GM12873 (cell line): ENCODE measurements around the gene TPM2.

ENCODE experiments used
- TF ChIP-seq, protein P1 (sequence below): IDR thresholded peaks from 2 replicates; pipeline ENCODE4 v1.5.1; 2012; ENCODE audit warnings: low read depth, mild to moderate bottlenecking, moderate library complexity, low read length, control low read depth; ENCODE audit not compliant: insufficient read depth; ENCODE audit errors: missing control alignments

The TPM2 gene

DNA sequence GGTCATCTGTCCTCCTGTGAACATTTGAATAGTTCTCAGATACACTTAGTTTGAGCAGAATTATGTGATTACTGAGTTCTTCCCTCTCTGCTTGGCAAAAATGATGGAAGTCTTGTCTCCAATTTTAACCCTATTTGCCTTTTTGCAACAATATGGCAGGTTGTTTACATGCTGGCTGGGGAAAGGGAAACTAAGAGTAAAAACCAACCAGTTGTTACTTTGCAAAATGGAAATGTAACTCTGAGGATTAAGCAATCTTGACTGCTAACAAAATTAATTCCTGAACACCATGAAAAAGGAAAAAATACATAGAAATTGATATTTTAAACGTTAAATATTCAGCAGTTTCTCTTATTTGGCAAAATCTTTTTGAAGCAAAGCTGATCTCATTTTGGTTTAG is 50.1 kb downstream of the TPM2 start:
- TF ChIP-seq, protein P1, sequence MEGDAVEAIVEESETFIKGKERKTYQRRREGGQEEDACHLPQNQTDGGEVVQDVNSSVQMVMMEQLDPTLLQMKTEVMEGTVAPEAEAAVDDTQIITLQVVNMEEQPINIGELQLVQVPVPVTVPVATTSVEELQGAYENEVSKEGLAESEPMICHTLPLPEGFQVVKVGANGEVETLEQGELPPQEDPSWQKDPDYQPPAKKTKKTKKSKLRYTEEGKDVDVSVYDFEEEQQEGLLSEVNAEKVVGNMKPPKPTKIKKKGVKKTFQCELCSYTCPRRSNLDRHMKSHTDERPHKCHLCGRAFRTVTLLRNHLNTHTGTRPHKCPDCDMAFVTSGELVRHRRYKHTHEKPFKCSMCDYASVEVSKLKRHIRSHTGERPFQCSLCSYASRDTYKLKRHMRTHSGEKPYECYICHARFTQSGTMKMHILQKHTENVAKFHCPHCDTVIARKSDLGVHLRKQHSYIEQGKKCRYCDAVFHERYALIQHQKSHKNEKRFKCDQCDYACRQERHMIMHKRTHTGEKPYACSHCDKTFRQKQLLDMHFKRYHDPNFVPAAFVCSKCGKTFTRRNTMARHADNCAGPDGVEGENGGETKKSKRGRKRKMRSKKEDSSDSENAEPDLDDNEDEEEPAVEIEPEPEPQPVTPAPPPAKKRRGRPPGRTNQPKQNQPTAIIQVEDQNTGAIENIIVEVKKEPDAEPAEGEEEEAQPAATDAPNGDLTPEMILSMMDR, result no peak

DNA sequence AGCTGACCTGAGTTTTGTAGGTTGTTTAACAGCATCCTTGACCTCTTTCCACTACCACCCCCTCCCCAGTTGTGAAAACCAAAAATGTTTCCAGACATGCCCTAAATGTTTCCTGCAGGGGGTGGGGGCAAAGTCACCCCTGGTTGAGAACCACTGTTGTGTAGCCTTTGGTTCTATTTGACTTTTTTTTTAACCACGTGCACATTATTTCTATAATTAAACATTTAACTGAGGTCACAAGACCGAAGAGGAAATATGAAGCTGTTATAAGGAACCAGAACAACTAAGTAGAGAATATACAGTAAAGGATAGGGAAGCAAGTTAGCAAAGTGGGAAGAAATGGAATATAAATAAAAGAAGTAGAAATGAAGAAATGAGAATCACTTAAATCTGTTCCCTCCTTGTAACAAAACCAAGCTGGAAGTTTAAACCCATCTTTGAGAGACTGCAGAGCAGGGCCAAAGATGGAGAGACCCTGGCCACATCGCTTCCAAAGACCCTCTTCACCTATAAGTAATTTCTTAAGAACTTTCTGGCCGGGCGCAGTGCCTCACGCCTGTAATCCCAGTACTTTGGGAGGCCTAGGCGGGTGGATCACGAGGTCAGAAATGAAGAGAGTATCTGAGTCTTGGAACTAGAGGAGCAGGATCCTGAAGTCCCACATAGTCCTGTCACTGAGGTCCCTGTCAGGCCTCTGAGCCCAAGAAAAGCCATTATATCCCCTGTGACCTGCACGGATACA is 53.4 kb downstream of the TPM2 start:
- TF ChIP-seq, protein P1, result no peak

DNA sequence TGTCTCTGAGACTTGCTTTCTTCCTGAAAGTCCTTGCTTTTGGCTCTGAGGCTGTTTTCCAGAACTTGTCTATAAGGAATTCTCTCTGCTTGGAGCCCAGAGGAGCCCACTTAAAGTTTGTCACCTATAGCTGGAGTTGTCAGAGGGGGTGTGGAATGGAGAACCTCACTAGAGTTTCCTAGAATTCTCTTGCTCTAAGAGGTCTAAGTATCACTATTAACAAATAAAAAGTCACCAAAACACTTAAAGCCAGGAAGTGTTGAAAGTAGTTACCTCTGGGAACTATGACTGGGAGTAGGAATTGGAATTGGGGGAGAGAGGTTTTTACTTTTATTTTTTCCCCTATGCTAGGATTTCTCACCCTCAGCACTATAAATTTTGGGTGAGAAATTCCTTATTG is 54.0 kb downstream of the TPM2 start:
- TF ChIP-seq, protein P1, result no peak
